GM21390 (cell line): ENCODE data around the gene KHK.

ENCODE experiments used
- ATAC-seq: cut with Tn5 transposase; IDR thresholded peaks from one replicate; pipeline ENCODE4 v1.9.1; 2021; ENCODE audit not compliant: unreplicated experiment

Gene KHK

GRCh38 chr2:27149570-27150405 is 63.2 kb downstream of the KHK start:
- ATAC-seq, result no peak
